HepG2 (cell line): Measurements from ENCODE around the gene TTC17. TPM values are rescaled to one million over a fixed set of nuclear protein-coding genes. Genes with fewer than 3 reads are reported as not detected.

Experiments
- DR1 ChIP-seq: sonication (generic); formaldehyde crosslinking; IDR thresholded peaks from 2 replicates; pipeline ENCODE4 v1.8.0; 2021; ENCODE audit warnings: mild to moderate bottlenecking, missing genetic modification reagents, inconsistent platforms
- E2F2 ChIP-seq: sonication (generic); formaldehyde crosslinking; IDR thresholded peaks from 2 replicates; pipeline ENCODE4 v1.4.0; 2020; ENCODE audit warnings: missing genetic modification reagents, borderline replicate concordance
- HMGXB4 ChIP-seq, 2 experiments: sonication (generic) in 1 of 2; formaldehyde crosslinking in 1 of 2; IDR thresholded peaks; 2 replicates each; pipeline versions ENCODE4 v1.4.0 to v1.6.1; 2018 to 2020; ENCODE audit warnings: missing genetic modification reagents in 2 of 2, borderline replicate concordance in 1 of 2, low read depth in 1 of 2, mild to moderate bottlenecking in 1 of 2, missing biosample characterization in 1 of 2
- HNF4G ChIP-seq, 2 experiments: sonication (generic) in 1 of 2; formaldehyde crosslinking in 1 of 2; IDR thresholded peaks; 2 replicates each; pipeline versions ENCODE4 v1.4.0 to v1.6.1; 2011 to 2020; ENCODE audit warnings: borderline replicate concordance in 2 of 2, low read depth in 2 of 2, mild to moderate bottlenecking in 2 of 2, low read length in 1 of 2, missing genetic modification reagents in 1 of 2, moderate library complexity in 1 of 2
- KDM4B ChIP-seq: sonication (generic); formaldehyde crosslinking; IDR thresholded peaks from 2 replicates; pipeline ENCODE4 v1.4.0; 2020; ENCODE audit warnings: missing genetic modification reagents
- MTF1 ChIP-seq: sonication (generic); formaldehyde crosslinking; IDR thresholded peaks from 2 replicates; pipeline ENCODE4 v1.5.0; 2020; ENCODE audit warnings: missing genetic modification reagents
- TRIM24 ChIP-seq: sonication (generic); formaldehyde crosslinking; IDR thresholded peaks from 2 replicates; pipeline ENCODE4 v1.8.0; 2022; ENCODE audit warnings: mild to moderate bottlenecking, missing genetic modification reagents
- YEATS4 ChIP-seq: sonication (generic); formaldehyde crosslinking; IDR thresholded peaks from 2 replicates; pipeline ENCODE4 v1.4.0; 2020; ENCODE audit warnings: missing genetic modification reagents, borderline replicate concordance
- ZBTB21 ChIP-seq: sonication (generic); formaldehyde crosslinking; IDR thresholded peaks from 2 replicates; pipeline ENCODE4 v1.4.0; 2020; ENCODE audit warnings: missing genetic modification reagents
- ZFAT ChIP-seq: sonication (generic); formaldehyde crosslinking; conservative IDR thresholded peaks from 2 replicates; pipeline ENCODE4 v1.8.1; 2023; ENCODE audit warnings: missing genetic modification reagents, inconsistent platforms
- ZNF280D ChIP-seq: sonication (generic); formaldehyde crosslinking; IDR thresholded peaks from 2 replicates; pipeline ENCODE4 v1.5.1; 2020; ENCODE audit warnings: mild to moderate bottlenecking, missing genetic modification reagents
- ZNF607 ChIP-seq: sonication (generic); formaldehyde crosslinking; IDR thresholded peaks from 2 replicates; pipeline ENCODE4 v1.5.1; 2020; ENCODE audit warnings: missing genetic modification reagents, mild to moderate bottlenecking, borderline replicate concordance
- ZNF747 ChIP-seq: sonication (generic); formaldehyde crosslinking; IDR thresholded peaks from 2 replicates; pipeline ENCODE4 v1.8.1; 2023; ENCODE audit warnings: missing genetic modification reagents, mild to moderate bottlenecking, borderline replicate concordance
- ZNF766 ChIP-seq: sonication (generic); formaldehyde crosslinking; IDR thresholded peaks from 2 replicates; pipeline ENCODE4 v1.5.0; 2020; ENCODE audit warnings: missing genetic modification reagents, borderline replicate concordance
- polyA plus RNA-seq, 8 experiments: library from polyadenylated mRNA; depleted of rRNA in 3 of 8; stranded (reverse) in 7 of 8; unstranded in 1 of 8; fragments of >200 nt; fragmentation: Illumina TruSeq in 4 of 8; extraction: Trizol in 4 of 8; gene quantifications; 2 replicates each; pipeline versions ENCODE4 v1.2.1 to v1.2.3, GENCODE V29; 2011 to 2016; ENCODE audit warnings: low read depth in 4 of 8, missing spikeins in 1 of 8, mixed read lengths in 1 of 8; ENCODE audit not compliant: insufficient read depth in 1 of 8
- total RNA-seq, 5 experiments: library from RNA; depleted of rRNA; stranded (reverse); fragments of >200 nt; fragmentation: Illumina TruSeq; extraction: Trizol; gene quantifications; 2 replicates each; pipeline ENCODE4 v1.2.3, GENCODE V29; 2016; ENCODE audit warnings: low read depth in 1 of 5
- TF ChIP-seq, protein P1 (sequence below): sonication (generic); formaldehyde crosslinking; IDR thresholded peaks from 2 replicates; pipeline ENCODE4 v1.5.0; 2020; ENCODE audit warnings: missing genetic modification reagents
- TF ChIP-seq, protein P2 (sequence below): sonication (generic); formaldehyde crosslinking; IDR thresholded peaks from 2 replicates; pipeline ENCODE4 v1.8.1; 2023; ENCODE audit warnings: missing genetic modification reagents, inconsistent platforms, borderline replicate concordance
- TF ChIP-seq, protein P3 (sequence below): sonication (generic); formaldehyde crosslinking; IDR thresholded peaks from 2 replicates; pipeline ENCODE4 v1.8.0; 2022; ENCODE audit warnings: mild to moderate bottlenecking, missing genetic modification reagents

The TTC17 gene
- total and polyA plus RNA-seq, 2 of the 13 experiments (the other 11 are each of a cell fraction or from before 2014, with no cell fraction given): 55.9 to 99.7 TPM

DNA sequence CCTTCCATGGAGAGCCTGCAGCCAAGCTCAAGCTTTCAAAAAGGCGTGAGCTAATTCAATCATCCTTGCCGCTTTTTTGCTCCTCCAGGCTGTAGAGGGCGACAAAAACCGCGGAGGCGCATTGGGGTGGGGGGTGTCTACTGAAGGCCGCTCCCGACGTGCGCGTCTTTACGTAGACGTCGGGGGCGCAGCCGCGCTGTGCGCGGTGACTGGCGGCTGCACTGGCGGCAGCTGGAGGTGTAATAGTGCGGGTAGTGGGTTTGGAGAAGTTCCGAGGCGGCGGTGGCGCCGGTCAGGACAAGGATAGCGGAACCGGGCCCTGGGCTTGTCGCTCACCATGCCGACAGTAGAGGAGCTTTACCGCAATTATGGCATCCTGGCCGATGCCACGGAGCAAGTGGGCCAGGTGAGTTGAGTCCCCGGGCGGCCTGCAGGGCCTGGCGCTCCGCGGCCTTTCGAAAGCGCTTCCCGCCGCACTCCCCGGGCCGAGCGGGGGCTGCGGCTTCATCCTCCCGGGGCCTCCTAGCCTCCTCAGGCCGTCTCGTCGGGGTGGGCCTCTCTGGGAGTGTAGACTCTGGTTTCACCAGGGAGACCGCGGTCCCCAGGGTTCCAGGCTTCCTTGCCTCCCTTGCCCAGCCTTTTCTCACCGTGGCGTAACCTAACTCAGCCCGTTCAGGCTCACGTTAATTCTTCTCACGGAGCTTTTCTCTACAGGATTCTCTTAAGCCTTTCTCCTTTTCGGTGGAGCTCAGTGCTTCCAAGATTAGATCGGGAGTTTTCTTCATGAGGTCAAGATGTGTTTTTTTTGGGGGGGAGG lies 46.7 kb upstream of the TTC17 start, which contains the start of gene API5 (continued):
- TF ChIP-seq, protein P1, sequence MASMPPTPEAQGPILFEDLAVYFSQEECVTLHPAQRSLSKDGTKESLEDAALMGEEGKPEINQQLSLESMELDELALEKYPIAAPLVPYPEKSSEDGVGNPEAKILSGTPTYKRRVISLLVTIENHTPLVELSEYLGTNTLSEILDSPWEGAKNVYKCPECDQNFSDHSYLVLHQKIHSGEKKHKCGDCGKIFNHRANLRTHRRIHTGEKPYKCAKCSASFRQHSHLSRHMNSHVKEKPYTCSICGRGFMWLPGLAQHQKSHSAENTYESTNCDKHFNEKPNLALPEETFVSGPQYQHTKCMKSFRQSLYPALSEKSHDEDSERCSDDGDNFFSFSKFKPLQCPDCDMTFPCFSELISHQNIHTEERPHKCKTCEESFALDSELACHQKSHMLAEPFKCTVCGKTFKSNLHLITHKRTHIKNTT (CRISPR knock-in tag): no peak
- TF ChIP-seq DR1: peak; percentile 85
- TF ChIP-seq KDM4B (CRISPR knock-in tag): no peak; the same call in 1 of the 2 replicates
- TF ChIP-seq, protein P2, sequence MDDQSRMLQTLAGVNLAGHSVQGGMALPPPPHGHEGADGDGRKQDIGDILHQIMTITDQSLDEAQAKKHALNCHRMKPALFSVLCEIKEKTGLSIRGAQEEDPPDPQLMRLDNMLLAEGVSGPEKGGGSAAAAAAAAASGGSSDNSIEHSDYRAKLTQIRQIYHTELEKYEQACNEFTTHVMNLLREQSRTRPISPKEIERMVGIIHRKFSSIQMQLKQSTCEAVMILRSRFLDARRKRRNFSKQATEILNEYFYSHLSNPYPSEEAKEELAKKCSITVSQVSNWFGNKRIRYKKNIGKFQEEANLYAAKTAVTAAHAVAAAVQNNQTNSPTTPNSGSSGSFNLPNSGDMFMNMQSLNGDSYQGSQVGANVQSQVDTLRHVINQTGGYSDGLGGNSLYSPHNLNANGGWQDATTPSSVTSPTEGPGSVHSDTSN (CRISPR knock-in tag): 0 out of 2 replicates have a peak, but pooled peaks have one; percentile 45
- no peak for TF ChIP-seq TRIM24 (CRISPR knock-in tag)
- no peak for TF ChIP-seq ZFAT (CRISPR knock-in tag)
- TF ChIP-seq MTF1 (CRISPR knock-in tag): no peak
- peak; percentile 57; the same call in 1 of the 2 replicates for TF ChIP-seq ZNF607 (CRISPR knock-in tag)
- TF ChIP-seq ZNF747 (CRISPR knock-in tag): no peak
- TF ChIP-seq YEATS4 (CRISPR knock-in tag): peak; percentile 89
- TF ChIP-seq ZBTB21 (CRISPR knock-in tag): no peak
- TF ChIP-seq HNF4G (IDR thresholded peaks at IDR 0.05; ENCODE audit: borderline replicate concordance, low read depth, low read length): no peak
- no peak for TF ChIP-seq HNF4G (CRISPR knock-in tag; IDR thresholded peaks at IDR 0.05; ENCODE audit: borderline replicate concordance, low read depth)
- TF ChIP-seq E2F2 (CRISPR knock-in tag): peak; percentile 67; the same call in 1 of the 2 replicates
- TF ChIP-seq ZNF280D: peak; percentile 75
- TF ChIP-seq, protein P3, sequence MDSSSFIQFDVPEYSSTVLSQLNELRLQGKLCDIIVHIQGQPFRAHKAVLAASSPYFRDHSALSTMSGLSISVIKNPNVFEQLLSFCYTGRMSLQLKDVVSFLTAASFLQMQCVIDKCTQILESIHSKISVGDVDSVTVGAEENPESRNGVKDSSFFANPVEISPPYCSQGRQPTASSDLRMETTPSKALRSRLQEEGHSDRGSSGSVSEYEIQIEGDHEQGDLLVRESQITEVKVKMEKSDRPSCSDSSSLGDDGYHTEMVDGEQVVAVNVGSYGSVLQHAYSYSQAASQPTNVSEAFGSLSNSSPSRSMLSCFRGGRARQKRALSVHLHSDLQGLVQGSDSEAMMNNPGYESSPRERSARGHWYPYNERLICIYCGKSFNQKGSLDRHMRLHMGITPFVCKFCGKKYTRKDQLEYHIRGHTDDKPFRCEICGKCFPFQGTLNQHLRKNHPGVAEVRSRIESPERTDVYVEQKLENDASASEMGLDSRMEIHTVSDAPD (CRISPR knock-in tag): no peak
- TF ChIP-seq ZNF766: peak; percentile 81; the same call in 1 of the 2 replicates
- TF ChIP-seq HMGXB4 (CRISPR knock-in tag; IDR thresholded peaks at IDR 0.05; ENCODE audit: borderline replicate concordance in 1 of 2, low read depth in 1 of 2): peak; percentile 93 to 98
